A549 (cell line): Measurements from ENCODE around the gene OR4D9. TPM values are rescaled to one million over a fixed set of nuclear protein-coding genes. Genes with fewer than 3 reads are reported as not detected.

Source experiments
- ATAC-seq, 2 experiments: fragments of 200-7000 bp in 1 of 2; fragments of >200 bp in 1 of 2; cut with Nextera tagmentation in 1 of 2; cut with Tn5 transposase in 1 of 2; 3 replicates each; pipeline versions ENCODE4 v1.8.0 to v1.9.1; 2018 to 2020; ENCODE audit warnings: mild to moderate bottlenecking in 1 of 2, moderate library complexity in 1 of 2
- CTCF ChIA-PET: fragments of 300-600 bp; sonication (Branson Sonifier 250); formaldehyde crosslinking; extraction: SDS; loops from one replicate; lab custom pipeline; 2021; ENCODE audit warnings: antibody characterized with exemption, inconsistent platforms; lab: Yijun Ruan, JAX
- POLR2A ChIA-PET: fragments of 350-600 bp; formaldehyde crosslinking; extraction: SDS; loops from one replicate; lab custom pipeline; 2021; ENCODE audit warnings: antibody characterized with exemption, inconsistent platforms; lab: Yijun Ruan, JAX
- DNase-seq, 2 experiments: peaks; one replicate each; pipeline versions ENCODE4 v3.0.0 to v3.0.0-alpha.2; 2011 to 2016; ENCODE audit warnings: low read depth in 1 of 2, low spot score in 1 of 2
- FAIRE-seq: peaks from 2 replicates; lab custom pipeline; 2011; peaks lifted over from hg19 to GRCh38; lab: Jason Lieb, UNC
- H3K27ac ChIP-seq, 2 experiments: fragments of >200 bp; sonication (Bioruptor Twin); formaldehyde crosslinking; 3 replicates each; pipeline ENCODE4 v1.5.1; 2016 to 2017
- H3K4me1 ChIP-seq: fragments of >200 bp; sonication (Bioruptor Twin); formaldehyde crosslinking; 3 replicates; pipeline ENCODE4 v1.6.1; 2016
- H3K4me2 ChIP-seq: fragments of >200 bp; sonication (Bioruptor Twin); formaldehyde crosslinking; 3 replicates; pipeline ENCODE4 v1.6.1; 2016
- H3K4me3 ChIP-seq: fragments of >200 bp; sonication (Bioruptor Twin); formaldehyde crosslinking; 3 replicates; pipeline ENCODE4 v1.5.1; 2016
- H3K9me3 ChIP-seq: fragments of >200 bp; sonication (Bioruptor Twin); formaldehyde crosslinking; 3 replicates; pipeline ENCODE4 v1.6.1; 2016
- BHLHE40 ChIP-seq: IDR thresholded peaks from 2 replicates; pipeline ENCODE4 v1.6.1; 2012; ENCODE audit warnings: low read depth, low read length, inconsistent platforms
- CBX2 ChIP-seq: fragments of 200-600 bp; sonication (generic); IDR thresholded peaks from 2 replicates; pipeline ENCODE4 v1.6.1; 2016; ENCODE audit warnings: low read depth, mild to moderate bottlenecking, borderline replicate concordance
- CEBPB ChIP-seq, 2 experiments: fragments of >200 bp in 1 of 2; sonication (Bioruptor Twin) in 1 of 2; formaldehyde crosslinking in 1 of 2; IDR thresholded peaks; 2 replicates each; pipeline ENCODE4 v1.6.1; 2012 to 2016
- CHD2 ChIP-seq: fragments of 150-350 bp; IDR thresholded peaks from 2 replicates; pipeline ENCODE4 v1.6.1; 2014; ENCODE audit warnings: low read length; ENCODE audit not compliant: partially characterized antibody
- EHF ChIP-seq: fragments of 250-450 bp; sonication (Bioruptor Pico); IDR thresholded peaks from 2 replicates; pipeline ENCODE4 v1.5.0; 2020; ENCODE audit warnings: mild to moderate bottlenecking
- EHMT2 ChIP-seq: fragments of 200-600 bp; sonication (generic); IDR thresholded peaks from 2 replicates; pipeline ENCODE4 v1.6.1; 2016; ENCODE audit warnings: antibody characterized with exemption, low read depth, mild to moderate bottlenecking, moderate library complexity
- EP300 ChIP-seq, 2 experiments: fragments of >200 bp; sonication (Bioruptor Twin); formaldehyde crosslinking; IDR thresholded peaks; 2 replicates in 1 of 2; 3 replicates in 1 of 2; pipeline ENCODE4 v1.6.1; 2016 to 2017
- FOSB ChIP-seq: fragments of 250-450 bp; sonication (Bioruptor Pico); IDR thresholded peaks from 2 replicates; pipeline ENCODE4 v1.5.0; 2020; ENCODE audit warnings: mild to moderate bottlenecking, moderate library complexity
- FOXS1 ChIP-seq: fragments of 250-450 bp; sonication (Bioruptor Pico); IDR thresholded peaks from 2 replicates; pipeline ENCODE4 v1.5.0; 2020; ENCODE audit warnings: mild to moderate bottlenecking, moderate library complexity
- GATA3 ChIP-seq: IDR thresholded peaks from 2 replicates; pipeline ENCODE4 v1.6.1; 2012; ENCODE audit warnings: borderline replicate concordance
- HEYL ChIP-seq: fragments of 250-450 bp; sonication (Bioruptor Pico); IDR thresholded peaks from 2 replicates; pipeline ENCODE4 v1.8.0; 2021; ENCODE audit warnings: mild to moderate bottlenecking, moderate library complexity
- HOXA7 ChIP-seq: fragments of 250-450 bp; sonication (Bioruptor Pico); IDR thresholded peaks from 2 replicates; pipeline ENCODE4 v1.5.0; 2020; ENCODE audit warnings: mild to moderate bottlenecking, moderate library complexity
- KDM1A ChIP-seq: fragments of 200-600 bp; sonication (generic); IDR thresholded peaks from 2 replicates; pipeline ENCODE4 v1.6.1; 2016; ENCODE audit warnings: low read depth, mild to moderate bottlenecking
- KDM5A ChIP-seq: fragments of 200-600 bp; sonication (generic); IDR thresholded peaks from 2 replicates; pipeline ENCODE4 v1.6.1; 2016; ENCODE audit warnings: antibody characterized with exemption, mild to moderate bottlenecking
- MAZ ChIP-seq: fragments of 150-350 bp; IDR thresholded peaks from 2 replicates; pipeline ENCODE4 v1.6.1; 2014; ENCODE audit warnings: antibody characterized with exemption, low read depth, low read length, borderline replicate concordance
- NFE2L2 ChIP-seq: fragments of 150-350 bp; conservative IDR thresholded peaks from 2 replicates; pipeline ENCODE4 v1.6.1; 2014; ENCODE audit warnings: low read length
- NR3C1 ChIP-seq: fragments of >200 bp; sonication (Bioruptor Twin); formaldehyde crosslinking; IDR thresholded peaks from 3 replicates; pipeline ENCODE4 v1.6.1; 2017
- RNF2 ChIP-seq: fragments of 200-600 bp; sonication (generic); IDR thresholded peaks from 2 replicates; pipeline ENCODE4 v1.6.1; 2016; ENCODE audit warnings: low read depth, mild to moderate bottlenecking, antibody characterized with exemption, moderate library complexity, borderline replicate concordance
- SREBF2 ChIP-seq: fragments of 450-650 bp; IDR thresholded peaks from 2 replicates; pipeline ENCODE4 v1.6.1; 2014; ENCODE audit warnings: mild to moderate bottlenecking, moderate library complexity
- TFCP2L1 ChIP-seq: fragments of 250-450 bp; sonication (Bioruptor Pico); IDR thresholded peaks from 2 replicates; pipeline ENCODE4 v1.5.0; 2021; ENCODE audit warnings: mild to moderate bottlenecking
- TP53 ChIP-seq: fragments of 250-450 bp; sonication (Bioruptor Pico); IDR thresholded peaks from 2 replicates; pipeline ENCODE4 v1.5.0; 2021; ENCODE audit warnings: mild to moderate bottlenecking, moderate library complexity
- ZC3H11A ChIP-seq: fragments of 450-650 bp; IDR thresholded peaks from 2 replicates; pipeline ENCODE4 v1.6.1; 2014; ENCODE audit warnings: antibody characterized with exemption, mild to moderate bottlenecking
- ZNF302 ChIP-seq: fragments of 250-450 bp; sonication (Bioruptor Pico); IDR thresholded peaks from 2 replicates; pipeline ENCODE4 v1.9.0; 2021; ENCODE audit warnings: inconsistent platforms, mild to moderate bottlenecking, moderate library complexity
- WGBS: methylation state at CpG from one replicate; pipeline ENCODE4 v1.1.6; 2017; ENCODE audit errors: missing lambda C conversion rate; 5-methylcytosine and 5-hydroxymethylcytosine counted together
- polyA plus RNA-seq, 4 experiments: library from polyadenylated mRNA; depleted of rRNA in 3 of 4; stranded (reverse); fragments of >200 nt; fragmentation: RNase III in 1 of 4; extraction: RNeasy Plus Mini Kit Qiagen cat#74134 plus additional on column Dnase treatment in 1 of 4; gene quantifications; 2 replicates in 3 of 4; 3 replicates in 1 of 4; pipeline ENCODE4 v1.2.3, GENCODE V29; 2011 to 2017
- TF ChIP-seq, protein P1 (sequence below): fragments of 250-450 bp; sonication (Bioruptor Pico); IDR thresholded peaks from 2 replicates; pipeline ENCODE4 v1.5.0; 2020; ENCODE audit warnings: low read depth, mild to moderate bottlenecking, moderate library complexity
- TF ChIP-seq, protein P2 (sequence below): IDR thresholded peaks from 2 replicates; pipeline ENCODE4 v1.6.1; 2012
- TF ChIP-seq, protein P3 (sequence below): fragments of 150-350 bp; IDR thresholded peaks from 2 replicates; pipeline ENCODE4 v1.6.1; 2014; ENCODE audit warnings: low read depth, mild to moderate bottlenecking, low read length
- TF ChIP-seq, protein P4 (sequence below): IDR thresholded peaks from 2 replicates; pipeline ENCODE4 v1.6.1; 2012; ENCODE audit warnings: low read depth, borderline replicate concordance
- TF ChIP-seq, protein P5 (sequence below): fragments of >200 bp; sonication (Bioruptor Twin); formaldehyde crosslinking; IDR thresholded peaks from 2 replicates; pipeline ENCODE4 v1.6.1; 2016
- TF ChIP-seq, protein P6 (sequence below): IDR thresholded peaks from 2 replicates; pipeline ENCODE4 v1.6.1; 2012

OR4D9 gene
- polyA plus RNA-seq, 2 of the 4 experiments (the other 2 are of a cell fraction): not detected

DNA sequence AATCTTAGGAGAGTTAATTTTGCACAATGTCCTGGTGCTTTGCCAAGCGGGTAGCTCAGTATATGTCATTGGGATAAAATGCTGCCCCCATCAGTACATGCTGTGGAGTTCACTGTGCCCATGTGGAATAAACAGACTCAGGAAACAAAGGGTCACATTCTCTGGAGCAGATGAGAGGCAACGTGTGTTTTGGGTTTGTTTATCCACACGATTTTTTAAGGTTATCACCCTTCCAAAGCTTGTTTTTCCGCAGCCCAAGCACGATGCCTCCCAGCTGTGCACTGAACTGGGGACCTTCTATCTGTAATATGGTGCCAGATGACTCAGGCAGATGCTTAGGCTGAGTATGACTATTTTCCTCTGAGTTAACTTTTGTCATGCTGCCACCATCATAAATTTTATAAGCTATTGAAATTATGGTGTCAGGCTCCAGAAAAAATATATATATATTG is 48.1 kb upstream of the OR4D9 start:
- ATAC-seq: peak in 1 of 2 experiments; percentile 46; a peak in 1 of 6 replicates
- no peak for FAIRE-seq
- DNase-seq: no peak
- WGBS: 27% methylated on average over 5 of the region's 5 CpGs
- ChIA-PET POLR2A (no interaction called here), CTCF (interaction anchor here (0.7 kb wide), 1 partner anchor 86 kb away, joined by 3 read pairs; no protein-coding TSS in a partner anchor)
- TF ChIP-seq FOXS1 (CRISPR knock-in tag) (no peak), EHMT2 (no peak), MAZ (no peak), TFCP2L1 (CRISPR knock-in tag) (no peak)
- TF ChIP-seq, protein P1, sequence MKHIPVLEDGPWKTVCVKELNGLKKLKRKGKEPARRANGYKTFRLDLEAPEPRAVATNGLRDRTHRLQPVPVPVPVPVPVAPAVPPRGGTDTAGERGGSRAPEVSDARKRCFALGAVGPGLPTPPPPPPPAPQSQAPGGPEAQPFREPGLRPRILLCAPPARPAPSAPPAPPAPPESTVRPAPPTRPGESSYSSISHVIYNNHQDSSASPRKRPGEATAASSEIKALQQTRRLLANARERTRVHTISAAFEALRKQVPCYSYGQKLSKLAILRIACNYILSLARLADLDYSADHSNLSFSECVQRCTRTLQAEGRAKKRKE: no peak
- TF ChIP-seq, protein P2, sequence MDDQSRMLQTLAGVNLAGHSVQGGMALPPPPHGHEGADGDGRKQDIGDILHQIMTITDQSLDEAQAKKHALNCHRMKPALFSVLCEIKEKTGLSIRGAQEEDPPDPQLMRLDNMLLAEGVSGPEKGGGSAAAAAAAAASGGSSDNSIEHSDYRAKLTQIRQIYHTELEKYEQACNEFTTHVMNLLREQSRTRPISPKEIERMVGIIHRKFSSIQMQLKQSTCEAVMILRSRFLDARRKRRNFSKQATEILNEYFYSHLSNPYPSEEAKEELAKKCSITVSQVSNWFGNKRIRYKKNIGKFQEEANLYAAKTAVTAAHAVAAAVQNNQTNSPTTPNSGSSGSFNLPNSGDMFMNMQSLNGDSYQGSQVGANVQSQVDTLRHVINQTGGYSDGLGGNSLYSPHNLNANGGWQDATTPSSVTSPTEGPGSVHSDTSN: no peak
- Histone ChIP-seq H3K9me3 (no peaks in the 10 kb centered on the region), H3K4me2 (no peak overlapping the region), H3K4me1 (no peaks in the 10 kb centered on the region), H3K4me3 (no peak overlapping the region), H3K27ac (no peak overlapping the region)

DNA sequence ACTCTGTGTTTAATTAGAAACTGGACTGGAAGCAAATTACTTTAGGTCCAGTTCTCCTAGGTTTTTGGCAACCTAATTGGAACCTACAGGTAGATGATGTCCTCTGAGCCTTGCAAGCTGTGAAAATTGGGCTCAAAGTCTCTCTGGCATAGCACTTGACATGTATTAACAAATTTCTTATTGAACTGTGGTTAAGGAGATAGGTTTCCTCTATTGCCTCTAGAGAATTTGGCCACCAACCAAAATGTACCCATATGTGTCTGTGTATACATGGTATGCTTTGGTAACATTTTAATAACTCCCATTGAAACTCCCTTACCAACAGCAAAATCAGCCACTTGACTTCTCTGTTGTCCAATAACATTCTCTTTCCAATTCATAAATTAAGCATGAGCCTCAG is 38.3 kb upstream of the OR4D9 start, which contains the start of gene OR4D10:
TSS of gene OR4D10 (plus strand) at position 301 of the 400 bp plus-strand sequence. CDS start 4,115 bp downstream, outside the sequence.
- H3K4me1 ChIP-seq: no peaks in the 10 kb centered on the region
- no peak for TF ChIP-seq GATA3
- TF ChIP-seq, protein P3, sequence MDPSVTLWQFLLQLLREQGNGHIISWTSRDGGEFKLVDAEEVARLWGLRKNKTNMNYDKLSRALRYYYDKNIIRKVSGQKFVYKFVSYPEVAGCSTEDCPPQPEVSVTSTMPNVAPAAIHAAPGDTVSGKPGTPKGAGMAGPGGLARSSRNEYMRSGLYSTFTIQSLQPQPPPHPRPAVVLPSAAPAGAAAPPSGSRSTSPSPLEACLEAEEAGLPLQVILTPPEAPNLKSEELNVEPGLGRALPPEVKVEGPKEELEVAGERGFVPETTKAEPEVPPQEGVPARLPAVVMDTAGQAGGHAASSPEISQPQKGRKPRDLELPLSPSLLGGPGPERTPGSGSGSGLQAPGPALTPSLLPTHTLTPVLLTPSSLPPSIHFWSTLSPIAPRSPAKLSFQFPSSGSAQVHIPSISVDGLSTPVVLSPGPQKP: no peak
- no peak for TF ChIP-seq SREBF2
- TF ChIP-seq HOXA7 (CRISPR knock-in tag): no peak
- TF ChIP-seq, all 56 proteins: peak for 0
- DNase-seq: no peak
- ChIA-PET CTCF (no interaction called here), POLR2A (no interaction called here)
- Histone ChIP-seq H3K4me3 (no peak within 1 kb of the TSS), H3K27ac (no peak within 1 kb of the TSS), H3K4me2 (no peak within 1 kb of the TSS), H3K9me3 (no peaks in the 10 kb centered on the region)
- ATAC-seq: no peak
- FAIRE-seq: no peak

DNA sequence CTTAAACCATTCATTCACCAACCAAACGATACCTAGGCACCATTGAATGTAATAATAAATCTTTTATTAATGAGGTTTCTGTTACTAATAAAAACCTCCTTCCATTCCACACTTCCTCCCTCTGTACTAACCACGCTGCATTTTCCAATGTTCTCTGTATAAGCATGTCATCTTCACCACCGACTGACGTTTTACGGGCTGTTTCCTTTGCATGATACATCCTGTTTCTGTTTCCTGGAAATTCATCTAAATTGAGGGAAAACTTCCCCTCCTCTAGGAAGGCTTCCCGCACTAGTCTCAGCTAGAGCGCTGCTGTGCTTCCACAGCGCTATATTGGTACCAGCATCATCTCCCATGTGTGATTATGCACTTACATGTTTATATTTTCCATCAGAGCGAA is 36.2 kb upstream of the OR4D9 start:
- ATAC-seq (no peak), DNase-seq (no peak), FAIRE-seq (no peak)
- H3K4me2 ChIP-seq: no peak overlapping the region
- H3K4me3 ChIP-seq: no peak overlapping the region
- TF ChIP-seq EHF (CRISPR knock-in tag) (no peak), HOXA7 (CRISPR knock-in tag) (no peak), HEYL (no peak), SREBF2 (no peak), FOXS1 (CRISPR knock-in tag) (no peak), CEBPB (IDR thresholded peaks at IDR 0.05) (no peak), CHD2 (no peak), TP53 (CRISPR knock-in tag) (no peak)
- TF ChIP-seq, protein P4, sequence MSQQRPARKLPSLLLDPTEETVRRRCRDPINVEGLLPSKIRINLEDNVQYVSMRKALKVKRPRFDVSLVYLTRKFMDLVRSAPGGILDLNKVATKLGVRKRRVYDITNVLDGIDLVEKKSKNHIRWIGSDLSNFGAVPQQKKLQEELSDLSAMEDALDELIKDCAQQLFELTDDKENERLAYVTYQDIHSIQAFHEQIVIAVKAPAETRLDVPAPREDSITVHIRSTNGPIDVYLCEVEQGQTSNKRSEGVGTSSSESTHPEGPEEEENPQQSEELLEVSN: no peak
- ChIA-PET POLR2A (no interaction called here), CTCF (no interaction called here)
- WGBS: 32% methylated on average over 9 of the region's 9 CpGs
- H3K4me1 ChIP-seq: no peaks in the 10 kb centered on the region
- H3K9me3 ChIP-seq: no peaks in the 10 kb centered on the region
- no peak overlapping the region for H3K27ac ChIP-seq

DNA sequence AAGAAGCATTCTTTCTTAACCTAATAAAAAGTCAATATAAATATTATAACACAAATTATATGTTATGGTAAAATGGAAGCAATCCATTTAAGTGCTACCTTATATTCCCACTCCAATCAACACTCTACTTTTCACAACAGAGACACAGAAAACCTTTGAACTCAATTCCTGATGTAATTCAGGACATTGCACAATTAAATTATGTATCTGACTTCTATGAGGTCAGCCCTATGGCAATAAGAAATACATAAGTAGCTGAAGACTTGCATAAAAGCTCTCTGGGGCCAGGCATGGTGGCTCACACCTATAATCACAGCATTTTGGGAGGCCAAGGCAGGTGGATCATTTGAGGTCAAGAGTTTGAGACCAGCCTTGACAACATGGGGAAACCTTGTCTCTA is 31.4 kb upstream of the OR4D9 start:
- FAIRE-seq (no peak), ATAC-seq (no peak), DNase-seq (no peak)
- Histone ChIP-seq H3K4me3 (no peak overlapping the region), H3K4me1 (no peaks in the 10 kb centered on the region), H3K27ac (no peak overlapping the region), H3K4me2 (no peak overlapping the region), H3K9me3 (no peaks in the 10 kb centered on the region)
- ChIA-PET POLR2A (no interaction called here), CTCF (no interaction called here)
- no peak for TF ChIP-seq FOSB (CRISPR knock-in tag)
- TF ChIP-seq GATA3: no peak
- TF ChIP-seq RNF2: no peak
- TF ChIP-seq TFCP2L1 (CRISPR knock-in tag): no peak
- no peak for TF ChIP-seq CEBPB (IDR thresholded peaks at IDR 0.05)
- TF ChIP-seq NR3C1: no peak
- TF ChIP-seq KDM1A: no peak
- no peak for TF ChIP-seq NFE2L2
- TF ChIP-seq, protein P5, sequence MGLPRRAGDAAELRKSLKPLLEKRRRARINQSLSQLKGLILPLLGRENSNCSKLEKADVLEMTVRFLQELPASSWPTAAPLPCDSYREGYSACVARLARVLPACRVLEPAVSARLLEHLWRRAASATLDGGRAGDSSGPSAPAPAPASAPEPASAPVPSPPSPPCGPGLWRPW: no peak
- TF ChIP-seq BHLHE40: no peak
- TF ChIP-seq KDM5A: no peak
- no peak for TF ChIP-seq EP300 (IDR thresholded peaks at IDR 0.05)
- no peak for TF ChIP-seq CBX2
- TF ChIP-seq ZC3H11A: no peak
- TF ChIP-seq ZNF302 (CRISPR knock-in tag): no peak
- TF ChIP-seq, protein P6, sequence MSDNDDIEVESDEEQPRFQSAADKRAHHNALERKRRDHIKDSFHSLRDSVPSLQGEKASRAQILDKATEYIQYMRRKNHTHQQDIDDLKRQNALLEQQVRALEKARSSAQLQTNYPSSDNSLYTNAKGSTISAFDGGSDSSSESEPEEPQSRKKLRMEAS: no peak
